Head of caudate nucleus (tissue), 42 donors: Measurements from ENCODE around the gene METTL24.
"Not testable (repeated sequence)": the region's sequence is repeated elsewhere in the genome, so short reads cannot be mapped to it uniquely, and the experiment has no call there.

Source experiments
- DNase-seq, 42 donors: peaks; one replicate each; pipeline versions ENCODE4 v3.0.0 to v3.0.0-alpha.2; 2020 to 2021; ENCODE audit warnings: mixed read lengths in 7 of 42
- intact Hi-C: fragments of 100-400 bp; cut with DNase I; formaldehyde crosslinking; loops from one replicate; pipeline ENCODE4 v1.15.0; 2022

Gene METTL24

DNA sequence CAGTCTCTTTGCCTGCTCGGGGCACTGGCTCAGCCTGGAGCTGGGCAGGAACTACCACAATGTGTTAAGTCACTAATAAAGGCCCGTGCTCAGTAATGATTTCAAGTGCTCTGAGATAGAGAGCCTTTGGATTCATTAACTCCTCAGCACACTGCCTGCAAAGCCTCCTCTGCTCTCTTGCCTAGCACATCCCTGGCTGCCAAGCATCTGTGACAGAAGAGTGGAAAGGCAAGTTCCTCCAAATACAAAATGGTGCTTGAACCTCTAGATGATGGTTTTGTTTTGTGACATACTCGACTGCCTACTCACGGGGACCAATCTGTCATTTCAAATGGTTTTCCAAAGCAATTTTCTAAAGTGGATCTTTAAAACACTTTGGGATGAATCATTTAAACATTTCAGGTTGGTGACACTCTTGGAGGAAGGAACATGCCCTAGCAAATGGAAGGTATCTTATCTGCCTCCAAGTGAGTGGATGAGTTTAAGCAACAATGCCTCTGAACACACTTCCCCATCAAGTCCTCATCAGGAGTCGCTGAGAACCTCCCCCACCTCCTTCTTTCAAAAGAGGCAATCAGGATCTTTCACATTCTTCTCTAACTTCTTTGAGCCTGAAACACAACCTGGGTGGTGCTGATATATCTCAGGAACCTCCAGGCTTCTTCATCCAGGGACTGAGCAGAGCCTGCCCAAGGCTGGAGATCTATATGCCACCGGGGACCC, 35.8 kb downstream of the METTL24 start:
- intact Hi-C loops = no loop called here
- peak in 21 of 42 donors; percentile 34 to 83 (median 50) for DNase-seq

DNA sequence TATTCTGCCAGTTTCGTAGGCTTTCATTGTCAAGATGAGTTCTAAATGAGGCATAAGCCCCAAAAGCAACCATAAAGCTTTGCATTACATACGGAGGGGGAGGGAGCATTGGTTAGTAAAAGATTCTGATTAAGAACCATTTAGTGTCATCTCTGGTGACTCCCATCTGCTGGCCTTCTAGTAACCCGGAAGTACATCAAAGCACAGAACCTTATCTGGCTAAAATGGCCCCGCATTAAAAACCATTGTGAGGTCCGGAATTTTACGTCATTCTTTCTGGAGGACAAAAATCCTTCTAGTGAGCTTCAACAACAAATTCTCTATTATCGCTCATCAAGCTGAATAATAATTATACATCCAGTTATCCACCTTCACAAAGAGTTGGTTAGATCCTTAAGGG, 37.8 kb downstream of the METTL24 start:
- DNase-seq = no peak
- intact Hi-C loops = no loop called here

DNA sequence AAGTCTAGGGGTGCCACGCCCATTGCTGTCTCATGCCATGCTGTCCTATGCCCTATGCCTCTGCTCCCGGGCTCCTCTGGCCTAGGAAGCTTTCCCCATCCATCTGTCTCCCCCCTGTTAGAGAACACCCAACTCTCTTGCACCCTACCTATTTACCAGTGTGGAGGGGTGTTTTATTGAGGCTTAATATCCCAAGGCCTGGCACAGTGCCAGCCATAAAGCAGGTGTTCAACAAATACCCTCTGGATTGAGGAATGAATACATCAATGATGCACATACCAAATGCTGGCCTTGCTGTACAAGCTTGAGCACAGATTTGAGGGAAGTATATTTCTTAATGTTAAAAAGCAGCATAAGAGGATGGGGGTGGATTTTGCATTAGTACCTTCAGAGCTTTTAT, 38.3 kb downstream of the METTL24 start:
- intact Hi-C loops = no loop called here
- peak in 1 of 42 donors; percentile 42 for DNase-seq

DNA sequence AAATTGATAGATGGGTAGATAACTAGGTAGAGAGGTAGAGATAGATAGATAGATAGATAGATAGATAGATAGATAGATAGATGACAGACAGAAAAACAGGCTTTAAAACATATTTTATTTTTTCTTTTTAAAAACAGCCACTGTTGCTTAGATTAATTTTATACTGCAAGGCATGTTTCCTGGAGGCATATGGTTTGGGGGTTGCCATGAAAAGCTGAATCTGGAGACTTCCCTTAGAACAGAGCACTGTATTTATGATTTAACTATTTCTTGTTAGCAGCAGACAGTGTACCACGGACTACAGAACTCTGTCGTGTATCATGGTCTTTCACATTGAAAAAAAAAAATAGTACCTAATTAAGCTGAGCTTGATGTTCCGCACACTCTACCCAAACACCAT, 38.8 kb downstream of the METTL24 start:
- DNase-seq = no peak
- intact Hi-C loops = no loop called here

DNA sequence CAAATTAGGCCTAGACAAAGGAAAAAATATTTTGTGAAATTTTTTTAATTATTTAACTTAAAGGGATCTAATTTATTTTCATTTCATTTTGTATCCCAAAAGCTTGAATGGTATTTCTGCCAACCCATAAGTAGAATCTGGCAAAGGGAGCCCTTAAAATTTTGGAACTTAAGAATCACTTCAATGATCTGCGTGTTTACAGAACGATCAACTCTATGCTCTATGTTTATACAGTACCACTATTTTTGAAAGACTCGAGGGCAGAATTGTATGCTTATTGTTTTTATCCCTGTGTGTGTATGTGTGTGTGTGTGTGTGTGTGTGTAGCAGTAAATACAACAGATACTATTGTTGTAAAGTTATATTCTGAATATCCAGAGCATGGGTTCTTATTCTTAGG, 39.2 kb downstream of the METTL24 start:
- DNase-seq = no peak

DNA sequence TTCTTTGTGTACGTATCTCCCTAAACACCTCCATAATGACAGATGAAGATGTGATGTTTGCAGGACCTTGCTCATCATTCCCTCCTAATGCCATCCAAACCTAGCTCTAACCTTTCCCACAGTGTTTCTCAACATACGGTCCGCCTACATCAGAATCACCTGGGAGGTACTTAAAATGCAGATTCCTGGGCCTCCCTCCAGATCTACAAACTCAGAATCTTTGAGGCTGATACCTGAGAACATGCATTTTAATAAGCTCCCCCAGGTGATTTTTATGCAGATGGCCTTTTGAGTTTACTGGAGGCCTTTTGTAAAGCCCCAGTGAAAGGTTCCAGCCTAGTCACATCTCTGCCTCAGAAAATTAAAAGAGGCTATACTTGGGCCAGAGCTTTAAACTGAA, 40.5 kb downstream of the METTL24 start:
- intact Hi-C loops = no loop called here
- DNase-seq = no peak

More for the DNA sequence above, 39.2 kb downstream of the METTL24 start:
- intact Hi-C loops = no loop called here

DNA sequence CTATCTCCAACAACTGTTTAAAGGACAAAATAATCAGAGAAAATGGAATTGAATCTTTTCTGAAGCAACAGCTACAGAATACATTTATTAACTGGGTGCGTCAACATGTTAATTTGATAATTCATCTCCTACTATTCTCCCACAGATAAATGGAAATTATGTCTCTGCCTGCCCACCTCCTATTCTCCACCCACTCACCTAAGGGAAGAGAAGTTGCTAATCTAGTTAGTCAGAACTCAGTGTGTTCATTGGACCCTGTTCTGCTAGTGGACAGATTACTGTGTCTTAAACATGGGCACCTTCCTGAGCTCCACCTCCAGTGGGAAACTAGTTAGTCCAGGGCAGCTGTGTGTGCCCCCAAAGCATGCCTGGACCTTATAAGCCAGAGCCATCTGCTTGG, 41.0 kb downstream of the METTL24 start:
- peak in 2 of 42 donors; percentile 58 to 61 for DNase-seq
- intact Hi-C loops = no loop called here

DNA sequence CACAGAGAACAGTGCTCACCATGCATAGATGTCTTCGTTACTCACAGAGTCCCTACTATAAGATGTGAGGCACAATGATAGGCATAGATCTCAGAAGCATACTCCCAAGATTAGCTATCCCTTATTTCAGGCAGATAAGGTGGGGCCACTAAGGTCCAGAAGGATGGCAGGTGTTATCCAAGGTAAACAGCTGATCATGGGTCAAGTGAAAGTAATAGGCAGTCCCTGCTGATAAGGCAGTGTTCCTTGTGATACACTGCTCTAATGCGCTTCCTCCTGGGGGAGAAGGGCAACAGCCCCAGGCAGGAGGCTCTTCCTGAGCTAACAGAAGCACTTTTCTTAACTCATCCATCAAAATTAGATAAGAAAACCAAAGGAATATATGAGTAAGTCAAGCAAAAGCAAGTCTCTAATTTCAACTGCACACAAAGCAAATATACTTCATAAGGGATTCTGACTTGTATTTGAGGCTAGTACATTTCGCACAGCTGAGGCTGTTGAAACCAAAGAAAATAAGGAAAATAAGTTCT, 42.2 kb downstream of the METTL24 start:
- intact Hi-C loops = no loop called here
- DNase-seq = no peak

DNA sequence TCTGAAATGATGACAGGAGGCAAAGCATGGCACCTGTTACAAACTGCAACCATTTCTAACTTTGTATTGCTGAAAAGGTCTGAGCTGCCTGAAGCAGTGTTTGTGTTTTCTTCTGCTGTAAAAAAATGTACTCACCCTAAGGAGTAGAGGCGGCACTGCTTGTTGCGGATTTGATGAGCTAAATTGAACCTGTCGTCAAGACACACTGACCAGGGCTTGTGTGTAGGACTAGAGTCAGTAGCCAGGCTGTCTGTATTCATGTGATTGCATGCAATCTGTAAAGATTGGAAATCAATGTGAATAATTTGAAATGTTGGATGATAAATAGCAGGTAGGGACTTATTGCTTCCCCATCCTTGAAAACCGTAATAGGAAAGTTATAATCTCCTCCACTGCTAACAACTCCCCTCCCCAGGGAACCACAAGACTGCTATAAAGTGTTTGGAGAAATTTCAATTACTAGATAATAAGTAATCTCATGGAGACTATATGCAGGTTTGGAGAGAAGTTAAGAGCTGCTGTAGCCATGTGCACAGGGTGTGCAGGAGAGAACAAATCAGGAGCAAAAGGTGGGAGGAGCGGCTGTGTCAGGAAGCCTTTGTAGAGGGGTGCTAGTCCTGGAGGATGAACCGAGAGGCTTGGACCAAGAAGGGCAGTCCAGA, 42.8 kb downstream of the METTL24 start:
- DNase-seq = peak in 1 of 42 donors; percentile 46
- intact Hi-C loops = no loop called here

DNA sequence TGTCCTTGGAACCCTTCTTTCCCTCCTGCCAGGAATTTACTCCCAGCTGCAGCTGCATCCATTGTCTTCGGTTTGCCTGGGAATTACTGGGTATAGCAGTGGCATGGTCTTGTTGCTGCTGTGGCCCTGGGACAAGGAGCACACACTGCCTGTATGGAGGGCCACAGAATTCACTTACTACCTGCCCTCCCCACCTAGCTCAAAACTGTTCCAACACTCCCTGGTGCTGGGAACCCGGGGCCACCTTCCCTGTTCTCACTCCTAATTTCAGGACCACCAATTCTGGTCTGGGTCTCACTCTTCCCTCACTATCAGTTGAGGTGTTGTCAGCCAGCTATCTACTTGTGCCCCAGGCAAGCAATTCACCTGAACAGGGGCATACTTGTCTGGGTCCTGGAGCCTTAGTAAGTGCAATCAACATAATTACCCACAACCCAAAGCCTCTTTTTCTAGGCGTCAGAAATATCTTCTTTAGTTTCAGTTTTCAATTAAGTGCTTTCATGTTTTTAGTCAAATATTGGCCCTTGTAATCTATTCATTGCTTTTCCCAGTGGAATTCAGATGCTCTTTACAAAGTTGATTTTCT, 47.2 kb downstream of the METTL24 start:
- DNase-seq = no peak
- intact Hi-C loops = no loop called here

DNA sequence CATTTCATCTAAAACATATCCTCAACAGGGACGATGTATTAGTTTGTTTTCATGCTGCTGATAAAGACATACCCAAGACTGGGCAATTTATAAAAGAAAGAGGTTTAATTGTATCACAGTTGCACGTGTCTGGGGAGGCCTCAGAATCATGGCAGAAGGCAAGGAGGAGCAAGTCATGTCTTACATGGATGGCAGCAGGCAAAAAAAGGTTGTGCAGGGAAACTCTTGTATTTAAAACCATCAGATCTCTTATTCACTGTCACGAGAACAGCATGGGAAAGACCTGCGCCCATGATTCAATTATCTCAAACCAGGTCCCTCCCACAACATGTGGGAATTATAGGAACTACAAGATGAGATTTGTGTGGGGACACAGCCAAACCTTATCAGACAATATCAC, 48.7 kb downstream of the METTL24 start:
- DNase-seq, intact Hi-C loops: not testable (repeated sequence)

DNA sequence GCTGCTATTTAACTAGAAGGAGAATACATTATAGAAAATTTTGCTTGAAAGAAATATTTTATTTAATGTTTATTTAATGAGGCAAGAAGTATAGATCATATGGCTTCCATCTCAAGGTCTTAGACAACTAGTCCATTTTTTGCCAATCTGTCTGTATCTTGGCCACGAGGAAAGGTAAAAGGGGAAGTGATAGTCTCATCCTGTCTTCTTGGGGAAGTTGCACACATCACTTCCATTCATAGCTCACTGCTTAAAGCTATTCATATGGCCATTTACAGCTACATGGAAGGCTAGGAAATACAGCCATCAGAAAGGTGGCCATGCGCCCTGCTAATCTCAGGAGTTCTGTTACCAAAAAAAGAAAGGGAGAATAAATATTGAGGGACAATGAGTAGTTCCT, 50.8 kb downstream of the METTL24 start:
- intact Hi-C loops = no loop called here
- DNase-seq = no peak

DNA sequence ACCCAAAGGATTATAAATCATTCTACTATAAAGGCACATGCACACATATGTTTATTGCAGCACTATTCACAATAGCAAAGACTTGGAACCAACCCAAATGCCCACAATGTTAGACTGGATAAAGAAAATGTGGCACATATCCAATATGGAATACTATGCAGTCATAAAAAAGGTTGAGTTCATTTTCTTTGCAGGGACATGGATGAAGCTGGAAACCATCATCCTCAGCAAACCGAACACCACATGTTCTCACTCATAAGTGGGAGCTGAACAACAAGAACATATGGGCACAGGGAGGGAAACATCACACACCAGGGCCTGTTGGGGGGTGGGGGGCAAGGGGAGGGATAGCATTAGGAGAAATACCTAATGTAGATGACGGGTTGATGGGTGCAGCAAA, 52.3 kb downstream of the METTL24 start:
- DNase-seq, intact Hi-C loops: not testable (repeated sequence)

DNA sequence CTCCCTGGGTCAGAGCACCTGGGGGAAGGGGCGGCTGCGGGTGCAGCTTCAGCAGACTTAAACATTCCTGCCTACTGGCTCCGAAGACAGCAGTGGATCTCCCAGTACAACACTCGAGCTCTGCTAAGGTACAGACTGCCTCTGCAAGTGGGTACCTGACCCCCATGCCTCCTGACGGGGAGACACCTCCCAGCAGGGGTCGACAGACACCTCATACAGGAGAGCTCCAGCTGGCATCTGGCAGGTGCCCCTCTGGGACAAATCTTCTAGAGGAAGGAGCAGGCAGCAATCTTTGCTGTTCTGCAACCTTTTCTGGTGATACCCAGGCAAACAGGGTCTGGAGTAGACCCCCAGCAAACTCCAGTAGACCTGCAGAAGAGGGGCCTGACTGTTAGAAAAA, 54.5 kb downstream of the METTL24 start:
- DNase-seq, intact Hi-C loops: not testable (repeated sequence)

DNA sequence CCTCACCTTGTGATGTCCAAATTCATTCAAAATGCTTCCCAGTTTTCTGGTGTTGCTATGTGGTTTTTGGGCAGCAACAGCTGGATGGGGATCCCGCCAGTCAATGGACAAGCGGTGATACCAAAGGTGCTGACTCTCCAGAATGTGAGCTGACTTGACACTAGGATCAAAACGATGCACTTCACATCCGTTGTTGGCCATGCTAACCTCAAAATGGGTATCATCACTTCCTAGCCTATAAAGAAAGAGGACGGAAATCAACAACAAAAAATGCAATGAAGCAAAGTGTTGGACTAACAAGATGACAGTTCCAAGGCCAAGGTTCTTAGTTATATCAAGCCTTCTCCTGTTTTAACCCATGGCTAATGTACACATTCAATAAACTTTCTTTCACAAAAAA, 59.2 kb downstream of the METTL24 start:
- no peak for DNase-seq
- intact Hi-C loops = no loop called here

DNA sequence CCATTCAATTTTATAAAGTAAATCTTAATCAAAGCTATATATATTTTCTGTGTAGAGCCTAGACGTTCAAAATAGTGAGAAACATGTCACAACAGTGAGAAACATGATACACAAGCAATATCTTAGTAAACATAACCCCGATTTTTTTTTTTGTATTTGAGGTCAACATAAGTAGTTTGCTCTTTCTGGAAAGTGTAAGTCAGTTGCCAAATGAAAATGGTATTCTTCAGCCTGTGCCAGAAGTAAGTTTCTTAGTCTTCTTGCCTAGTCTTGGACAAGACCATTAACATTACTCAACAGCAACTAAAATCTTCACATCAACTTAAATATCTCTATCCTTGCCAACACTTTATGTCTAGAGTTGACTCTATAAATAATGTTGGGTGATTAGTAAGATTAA, 59.7 kb downstream of the METTL24 start:
- DNase-seq = no peak
- intact Hi-C loops = no loop called here

DNA sequence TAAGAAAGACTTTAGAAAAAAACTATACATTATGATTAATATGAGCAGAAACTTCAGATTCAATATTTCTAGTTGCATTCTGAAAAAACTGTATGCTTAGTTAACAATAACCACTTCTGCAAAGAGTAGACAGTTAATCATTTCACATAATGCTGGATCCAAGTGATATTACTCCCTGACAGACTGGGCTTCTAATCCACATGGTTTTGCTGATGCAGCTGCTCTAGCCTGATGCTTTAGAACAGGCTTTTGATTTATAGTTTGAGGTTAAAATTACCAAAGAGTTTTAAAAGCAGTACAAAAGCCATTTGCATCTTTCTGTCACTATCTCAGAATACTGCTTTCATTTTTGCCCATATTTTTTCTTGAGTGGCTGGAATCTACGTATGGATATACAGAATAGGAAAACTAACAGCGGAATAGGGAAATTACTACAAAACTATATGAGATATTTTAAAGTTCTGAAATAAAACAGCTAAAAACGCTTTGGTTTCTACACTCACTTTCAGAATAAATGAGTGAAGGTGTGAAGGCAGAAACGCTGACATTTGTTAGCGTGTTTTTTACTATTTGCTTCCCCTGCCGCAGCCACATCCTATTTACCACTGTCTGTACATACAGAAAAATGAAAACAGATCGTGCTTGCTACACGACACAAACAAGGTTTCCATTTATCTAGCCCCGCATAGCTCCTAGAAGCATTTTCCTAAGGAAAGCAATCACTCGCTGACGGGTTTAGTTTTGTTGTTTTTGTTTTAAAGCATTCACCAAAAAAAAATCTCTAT, 61.7 kb downstream of the METTL24 start:
- intact Hi-C loops = no loop called here
- DNase-seq = no peak

DNA sequence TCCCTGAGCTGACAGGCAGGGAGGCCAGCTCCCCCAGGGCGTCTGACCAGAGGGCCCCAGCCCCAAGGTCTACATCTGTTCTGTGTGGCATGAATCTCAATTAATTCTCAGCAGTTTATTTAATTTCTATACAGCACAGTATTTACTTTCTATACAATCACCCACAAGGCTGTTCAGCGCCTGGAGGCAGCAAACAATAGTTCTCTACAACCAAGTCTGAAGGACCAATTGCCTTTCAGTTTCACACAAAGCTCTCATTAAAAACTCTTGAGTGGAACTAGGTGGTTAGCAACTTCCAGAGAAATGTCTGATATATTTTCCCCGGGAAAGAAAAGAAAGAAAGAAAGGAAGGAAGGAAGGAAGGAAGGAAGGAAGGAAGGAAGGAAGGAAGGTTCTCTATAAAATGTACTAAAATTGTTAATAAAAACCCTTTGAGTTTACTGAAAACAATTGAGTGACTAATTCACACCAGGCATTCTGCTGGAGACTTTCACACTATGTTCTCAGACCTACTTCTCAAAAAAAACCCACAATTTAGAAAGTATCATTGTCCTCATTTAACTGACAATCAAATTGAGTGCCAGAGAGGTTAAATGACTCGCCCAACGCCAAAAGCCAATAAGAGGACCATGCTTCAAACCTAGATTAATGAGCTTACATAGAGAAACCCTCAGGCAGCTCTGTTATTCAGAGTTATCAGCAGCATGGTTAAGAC, 62.5 kb downstream of the METTL24 start:
- no peak for DNase-seq

More for the DNA sequence above, 62.5 kb downstream of the METTL24 start:
- intact Hi-C loops = no loop called here
